Panc1 (cell line): Measurements from ENCODE around the gene RHEBL1.

Source experiments
- CTCF ChIP-seq: fragments of 450-650 bp; IDR thresholded peaks from 2 replicates; pipeline ENCODE4 v1.5.1; 2017; ENCODE audit warnings: mild to moderate bottlenecking
- SIN3A ChIP-seq: IDR thresholded peaks from 2 replicates; pipeline ENCODE4 v1.6.1; 2012; ENCODE audit warnings: low read depth, mild to moderate bottlenecking, low read length, moderate library complexity, borderline replicate concordance; ENCODE audit not compliant: insufficient read depth

GRCh38 chr12:49019443-49020324 lies 50.1 kb downstream of the RHEBL1 start:
- TF ChIP-seq CTCF (no peak; the same call in 1 of the 2 replicates), SIN3A (no peak)
